Measurements from ENCODE around the gene HES3.

Gene HES3

GRCh38 chr1:6225651-6226050, 18.3 kb upstream of the HES3 start:
- no peak overlapping the region for H3K4me2 ChIP-seq (ENCODE audit: low read length)
- H3K27ac ChIP-seq, result no peak overlapping the region
- TF ChIP-seq CTCF (IDR thresholded peaks at IDR 0.05), result no peak
- no peak overlapping the region for H3K9ac ChIP-seq
- no peak overlapping the region for H2AFZ ChIP-seq
- no peaks in the 10 kb centered on the region for H3K27me3 ChIP-seq (ENCODE audit: control insufficient read depth, insufficient read depth, low read length)
- H3K79me2 ChIP-seq, result no peaks in the 10 kb centered on the region
- H3K4me1 ChIP-seq, result no peaks in the 10 kb centered on the region
- no peaks in the 10 kb centered on the region for H3K36me3 ChIP-seq (ENCODE audit: control insufficient read depth, insufficient read depth, low read length)
- H3K9me3 ChIP-seq (ENCODE audit: control insufficient read depth, low read length), result no peaks in the 10 kb centered on the region
- no peak overlapping the region for H3K4me3 ChIP-seq (ENCODE audit: low read depth, low read length)

GRCh38 chr1:6233376-6233775, 10.6 kb upstream of the HES3 start:
- Histone ChIP-seq H3K79me2 (peaks cover 3% of the 10 kb centered on the region), H2AFZ (no peak overlapping the region), H3K4me3 (ENCODE audit: low read depth, low read length) (no peak overlapping the region), H3K4me1 (no peaks in the 10 kb centered on the region), H3K9me3 (ENCODE audit: control insufficient read depth, low read length) (no peaks in the 10 kb centered on the region), H3K9ac (no peak overlapping the region), H3K27ac (no peak overlapping the region), H3K36me3 (ENCODE audit: control insufficient read depth, insufficient read depth, low read length) (no peaks in the 10 kb centered on the region), H3K4me2 (ENCODE audit: low read length) (no peak overlapping the region), H3K27me3 (ENCODE audit: control insufficient read depth, insufficient read depth, low read length) (no peaks in the 10 kb centered on the region)
- no peak for TF ChIP-seq CTCF (IDR thresholded peaks at IDR 0.05)

GRCh38 chr1:6234502-6235295, 9.3 kb upstream of the HES3 start:
- Histone ChIP-seq H3K4me3 (ENCODE audit: low read depth, low read length) (peak overlapping the region; percentile 64), H3K36me3 (ENCODE audit: control insufficient read depth, insufficient read depth, low read length) (no peaks in the 10 kb centered on the region), H3K9ac (no peak overlapping the region), H2AFZ (no peak overlapping the region), H3K4me1 (no peaks in the 10 kb centered on the region), H3K9me3 (ENCODE audit: control insufficient read depth, low read length) (no peaks in the 10 kb centered on the region), H3K27ac (no peak overlapping the region), H3K79me2 (peaks cover 3% of the 10 kb centered on the region), H3K4me2 (ENCODE audit: low read length) (peak overlapping the region; percentile 76), H3K27me3 (ENCODE audit: control insufficient read depth, insufficient read depth, low read length) (no peaks in the 10 kb centered on the region)
- no peak for TF ChIP-seq CTCF (IDR thresholded peaks at IDR 0.05)

- no peak for TF ChIP-seq CTCF (IDR thresholded peaks at IDR 0.05)
- no peaks in the 10 kb centered on the region for H3K27me3 ChIP-seq (ENCODE audit: control insufficient read depth, insufficient read depth, low read length)
- H3K36me3 ChIP-seq (ENCODE audit: control insufficient read depth, insufficient read depth, low read length), result no peaks in the 10 kb centered on the region
- H3K9me3 ChIP-seq (ENCODE audit: control insufficient read depth, low read length), result no peaks in the 10 kb centered on the region
- no peak overlapping the region for H3K27ac ChIP-seq
- H3K4me3 ChIP-seq (ENCODE audit: low read depth, low read length), result peak overlapping the region; percentile 64
- peak overlapping the region; percentile 38 for H2AFZ ChIP-seq
- peaks cover 3% of the 10 kb centered on the region for H3K79me2 ChIP-seq
- no peak overlapping the region for H3K9ac ChIP-seq
- peak overlapping the region; percentile 76 for H3K4me2 ChIP-seq (ENCODE audit: low read length)
- no peaks in the 10 kb centered on the region for H3K4me1 ChIP-seq
These were observed 8.7 kb upstream of the HES3 start for GRCh38 chr1:6235296-6235677.

- Histone ChIP-seq H3K27ac (no peak overlapping the region), H3K4me2 (ENCODE audit: low read length) (no peak overlapping the region), H3K79me2 (peaks cover 3% of the 10 kb centered on the region), H3K27me3 (ENCODE audit: control insufficient read depth, insufficient read depth, low read length) (peaks cover 8% of the 10 kb centered on the region), H2AFZ (no peak overlapping the region), H3K9me3 (ENCODE audit: control insufficient read depth, low read length) (no peaks in the 10 kb centered on the region), H3K4me1 (no peaks in the 10 kb centered on the region), H3K9ac (no peak overlapping the region), H3K4me3 (ENCODE audit: low read depth, low read length) (no peak overlapping the region), H3K36me3 (ENCODE audit: control insufficient read depth, insufficient read depth, low read length) (no peaks in the 10 kb centered on the region)
- no peak for TF ChIP-seq CTCF (IDR thresholded peaks at IDR 0.05)
These were observed 6.9 kb upstream of the HES3 start for GRCh38 chr1:6237093-6237492.

Measured in parathyroid adenoma (tissue), 2 donors.